Neuronal stem cell (in vitro differentiated cells): ENCODE results near the gene ADCK2.
A peak's percentile ranks its signal among the peaks of the same experiment; 100 is the strongest.

Experiments
- DNase-seq: peaks from one replicate; pipeline ENCODE4 v3.0.0-alpha.2; 2013; ENCODE audit warnings: low spot score
- H2AFZ ChIP-seq: one replicate; pipeline ENCODE4 v1.6.1; 2013; ENCODE audit warnings: mild to moderate bottlenecking, low read length, inconsistent platforms
- H2AK5ac ChIP-seq: 2 replicates; pipeline ENCODE4 v1.6.1; 2013; ENCODE audit warnings: low read depth, mild to moderate bottlenecking, inconsistent platforms, low read length, moderate library complexity, mixed read lengths
- H2BK120ac ChIP-seq: 2 replicates; pipeline ENCODE4 v1.6.1; 2013; ENCODE audit warnings: low read depth, mild to moderate bottlenecking, inconsistent platforms, low read length, moderate library complexity, mixed read lengths
- H2BK12ac ChIP-seq: one replicate; pipeline ENCODE4 v1.6.1; 2013; ENCODE audit warnings: low read length, inconsistent platforms
- H2BK15ac ChIP-seq: 2 replicates; pipeline ENCODE4 v1.6.1; 2013; ENCODE audit warnings: mild to moderate bottlenecking, low read length, inconsistent platforms, mixed read lengths
- H2BK5ac ChIP-seq: one replicate; pipeline ENCODE4 v1.6.1; 2013; ENCODE audit warnings: inconsistent platforms, mild to moderate bottlenecking, low read length, moderate library complexity
- H3K14ac ChIP-seq: one replicate; pipeline ENCODE4 v1.6.1; 2013; ENCODE audit warnings: low read length, inconsistent platforms
- H3K18ac ChIP-seq: 2 replicates; pipeline ENCODE4 v1.6.1; 2013; ENCODE audit warnings: low read length, inconsistent platforms
- H3K23ac ChIP-seq: 2 replicates; pipeline ENCODE4 v1.6.1; 2013; ENCODE audit warnings: low read depth, mild to moderate bottlenecking, mixed read lengths, low read length, inconsistent platforms; ENCODE audit not compliant: poor library complexity
- H3K27ac ChIP-seq: replicated peaks from 3 replicates; pipeline ENCODE4 v1.5.1; 2013; ENCODE audit warnings: low read length, inconsistent platforms
- H3K27me3 ChIP-seq, 3 experiments: 2 replicates each; pipeline ENCODE4 v1.6.1; 2013; ENCODE audit warnings: low read length in 3 of 3, mild to moderate bottlenecking in 2 of 3, inconsistent platforms in 1 of 3, low read depth in 1 of 3, mixed read lengths in 1 of 3, moderate library complexity in 1 of 3; ENCODE audit not compliant: control insufficient read depth in 3 of 3, insufficient read depth in 3 of 3
- H3K36me3 ChIP-seq, 2 donors: replicated peaks in 1 of 2; 2 replicates each; pipeline ENCODE4 v1.6.1; 2013; ENCODE audit warnings: low read length in 2 of 2; ENCODE audit not compliant: control insufficient read depth in 2 of 2, insufficient read depth in 2 of 2
- H3K4ac ChIP-seq: 2 replicates; pipeline ENCODE4 v1.6.1; 2013; ENCODE audit warnings: inconsistent platforms, mild to moderate bottlenecking, low read length, moderate library complexity
- H3K4me1 ChIP-seq, 2 donors: 1 replicate in 1 of 2; 2 replicates in 1 of 2; pipeline ENCODE4 v1.6.1; 2013; ENCODE audit warnings: low read length in 2 of 2, low read depth in 1 of 2; ENCODE audit not compliant: control insufficient read depth in 2 of 2, insufficient read depth in 1 of 2
- H3K4me2 ChIP-seq: one replicate; pipeline ENCODE4 v1.6.1; 2013; ENCODE audit warnings: mild to moderate bottlenecking, low read length, inconsistent platforms; ENCODE audit not compliant: insufficient read depth, poor library complexity, severe bottlenecking
- H3K4me3 ChIP-seq, 2 donors: 2 replicates each; pipeline ENCODE4 v1.5.1; 2013; ENCODE audit warnings: low read length in 2 of 2, mild to moderate bottlenecking in 2 of 2, inconsistent platforms in 1 of 2, moderate library complexity in 1 of 2
- H3K79me1 ChIP-seq: one replicate; pipeline ENCODE4 v1.6.1; 2013; ENCODE audit warnings: low read depth, mild to moderate bottlenecking, inconsistent platforms, low read length, moderate library complexity
- H3K9ac ChIP-seq: one replicate; pipeline ENCODE4 v1.6.1; 2013; ENCODE audit warnings: mild to moderate bottlenecking, low read depth, low read length, inconsistent platforms; ENCODE audit not compliant: poor library complexity
- H3K9me3 ChIP-seq, 2 donors: replicated peaks in 1 of 2; 2 replicates each; pipeline versions ENCODE3 to v1.6.1; 2013; ENCODE audit warnings: low read length in 2 of 2, mild to moderate bottlenecking in 2 of 2, inconsistent platforms in 1 of 2, low read depth in 1 of 2, mixed read lengths in 1 of 2, moderate library complexity in 1 of 2; ENCODE audit not compliant: control insufficient read depth in 2 of 2, insufficient read depth in 1 of 2
- H4K8ac ChIP-seq: one replicate; pipeline ENCODE4 v1.6.1; 2013; ENCODE audit warnings: low read depth, mild to moderate bottlenecking, inconsistent platforms, low read length, moderate library complexity
- H4K91ac ChIP-seq: one replicate; pipeline ENCODE4 v1.6.1; 2013; ENCODE audit warnings: low read length, low read depth, mild to moderate bottlenecking, inconsistent platforms; ENCODE audit not compliant: poor library complexity
- WGBS, 2 donors: extraction: QIAGEN DNeasy Blood & Tissue Kit; methylation state at CpG; one replicate each; pipeline ENCODE4 v1.1.7; 2013; ENCODE audit warnings: missing lambda C conversion rate in 2 of 2, mixed read lengths in 1 of 2; ENCODE audit not compliant: insufficient read length in 2 of 2, insufficient replicate concordance in 1 of 2; ENCODE audit errors: extremely low coverage in 2 of 2; 5-methylcytosine and 5-hydroxymethylcytosine counted together

Gene ADCK2

DNA sequence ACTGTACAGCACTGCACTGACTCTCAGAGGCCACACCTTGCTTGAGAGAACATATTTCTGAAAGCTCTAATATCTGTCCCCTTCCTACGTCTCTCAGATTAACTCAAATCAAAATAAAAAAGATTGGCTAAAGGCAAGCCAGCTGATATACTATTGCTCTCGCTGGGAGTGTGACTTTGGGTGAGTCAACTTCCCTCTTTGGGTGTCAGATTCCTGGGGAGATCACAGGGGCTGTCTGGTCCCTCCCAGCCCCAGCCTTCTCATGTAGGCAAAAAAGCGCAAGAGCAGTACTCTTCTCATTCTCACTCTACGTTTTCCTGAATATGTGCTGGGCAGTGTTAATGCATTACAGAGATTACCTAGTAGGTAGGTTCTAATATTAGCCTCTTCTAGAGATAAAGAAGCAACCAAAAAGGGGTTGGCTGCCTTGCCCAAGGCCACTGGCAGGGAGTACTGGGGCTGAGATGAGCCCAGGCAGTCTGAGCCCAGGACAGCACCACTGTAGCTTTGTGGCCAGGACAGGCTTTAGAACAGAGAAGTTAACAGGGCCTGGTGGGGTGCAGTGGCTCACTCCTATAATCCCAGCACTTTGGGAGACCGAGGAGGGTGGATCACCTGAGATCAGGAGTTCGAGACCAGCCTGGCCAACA lies 23.1 kb upstream of the ADCK2 start:
- Histone ChIP-seq H3K9me3 (no peaks in the 10 kb centered on the region), H3K4me2 (no peak overlapping the region), H3K27ac (no peak overlapping the region), H3K9ac (no peak overlapping the region), H3K79me1 (no peaks in the 10 kb centered on the region), H2BK120ac (peak overlapping the region; percentile 34), H2BK12ac (no peak overlapping the region), H2AFZ (no peak overlapping the region), H3K18ac (no peak overlapping the region), H2BK5ac (no peak overlapping the region), H3K27me3 (no peaks in the 10 kb centered on the region), H3K23ac (no peak overlapping the region), H4K8ac (no peak overlapping the region), H3K4me3 (no peak overlapping the region), H3K14ac (no peak overlapping the region), H4K91ac (no peak overlapping the region), H2BK15ac (no peak overlapping the region), H2AK5ac (no peak overlapping the region), H3K4ac (no peak overlapping the region), H3K4me1 (peaks cover 6 to 8% of the 10 kb centered on the region in 2 donors), H3K36me3 (no peaks in the 10 kb centered on the region)
- DNase-seq = no peak
- no CpG with 5 or more reads among the region's 6 CpGs for WGBS, 2 donors

DNA sequence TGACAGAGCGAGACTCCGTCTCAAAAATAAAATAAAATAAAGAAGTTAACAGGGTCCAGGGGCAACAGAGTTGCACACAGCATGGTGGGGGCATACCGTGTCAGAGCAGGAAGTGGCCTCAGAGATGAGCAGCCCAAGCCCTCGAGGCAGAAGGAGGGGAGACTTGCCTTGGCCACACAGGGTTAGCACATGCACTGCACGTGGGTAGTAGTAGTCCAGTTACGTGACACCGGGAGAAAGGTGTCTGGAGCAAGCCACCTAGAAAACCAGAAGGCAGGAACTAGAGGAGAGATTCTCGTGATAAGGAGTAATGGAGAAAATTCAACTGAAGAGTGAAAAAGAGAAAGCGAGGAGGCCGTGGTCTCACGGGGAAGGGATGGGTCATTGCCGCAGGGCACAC lies 22.4 kb upstream of the ADCK2 start:
- Histone ChIP-seq H2BK5ac (no peak overlapping the region), H3K79me1 (no peaks in the 10 kb centered on the region), H3K4me2 (no peak overlapping the region), H3K9me3 (no peaks in the 10 kb centered on the region), H3K18ac (no peak overlapping the region), H2AFZ (no peak overlapping the region), H4K8ac (no peak overlapping the region), H3K4me1 (peaks cover 6 to 8% of the 10 kb centered on the region in 2 donors), H3K23ac (peak overlapping the region; percentile 57), H3K4ac (no peak overlapping the region), H3K4me3 (no peak overlapping the region), H2AK5ac (peak overlapping the region; percentile 51), H2BK15ac (no peak overlapping the region), H2BK12ac (no peak overlapping the region), H3K9ac (no peak overlapping the region), H3K36me3 (no peaks in the 10 kb centered on the region), H3K27ac (no peak overlapping the region), H3K27me3 (no peaks in the 10 kb centered on the region), H3K14ac (no peak overlapping the region), H2BK120ac (peak overlapping the region; percentile 26), H4K91ac (no peak overlapping the region)
- DNase-seq = no peak
- no CpG with 5 or more reads among the region's 12 CpGs for WGBS, 2 donors

DNA sequence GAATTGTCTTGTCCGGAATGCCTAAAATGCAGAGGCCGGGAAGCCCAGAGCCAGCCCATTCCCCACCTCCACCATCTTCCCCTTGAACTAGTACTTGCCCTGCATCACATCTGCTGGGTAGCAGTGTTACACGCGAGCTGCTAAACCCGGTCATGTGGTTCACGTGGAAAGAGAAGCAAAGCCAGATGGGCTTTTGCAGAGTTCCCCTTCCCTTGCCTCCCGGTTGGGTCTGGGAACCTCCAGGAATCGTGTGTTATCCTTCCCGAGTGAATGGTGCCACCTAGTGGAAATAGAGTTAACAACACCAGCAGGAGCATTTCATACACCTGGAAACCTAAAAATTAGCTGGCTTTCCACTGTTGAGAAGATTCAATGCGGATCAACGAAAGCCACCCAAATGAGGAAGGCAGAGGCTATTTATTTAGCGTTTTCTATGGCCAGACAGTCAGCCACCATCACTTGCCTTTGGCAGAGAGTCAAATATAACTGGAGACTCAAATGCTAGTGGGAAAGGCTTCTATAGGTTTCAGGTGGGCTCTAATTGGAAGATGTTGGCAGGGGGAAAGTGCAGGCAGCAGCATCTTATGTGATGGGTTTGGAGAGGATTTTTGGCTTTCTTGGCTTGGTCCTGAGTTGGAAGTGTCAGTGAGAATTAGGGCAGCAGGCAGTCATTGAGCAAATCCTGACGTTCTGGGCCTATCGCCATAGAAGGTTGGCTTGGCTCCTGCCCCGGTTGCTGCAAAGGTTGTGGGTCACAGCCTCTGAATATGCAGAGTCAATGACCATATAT lies 19.2 kb upstream of the ADCK2 start:
- Histone ChIP-seq H3K4ac (no peak overlapping the region), H4K8ac (no peak overlapping the region), H2BK120ac (no peak overlapping the region), H3K36me3 (no peaks in the 10 kb centered on the region), H4K91ac (no peak overlapping the region), H2BK15ac (no peak overlapping the region), H2AK5ac (no peak overlapping the region), H3K4me1 (peaks cover 0 to 3% of the 10 kb centered on the region in 2 donors), H3K79me1 (no peaks in the 10 kb centered on the region), H3K14ac (no peak overlapping the region), H2BK12ac (no peak overlapping the region), H3K9me3 (no peaks in the 10 kb centered on the region), H3K23ac (no peak overlapping the region), H3K9ac (no peak overlapping the region), H3K27me3 (peaks cover 0 to 15% (median 0%) of the 10 kb centered on the region in 3 experiments), H2AFZ (peak overlapping the region; percentile 81), H3K4me2 (no peak overlapping the region), H3K4me3 (no peak overlapping the region), H2BK5ac (no peak overlapping the region), H3K27ac (no peak overlapping the region), H3K18ac (peak overlapping the region; percentile 89)
- DNase-seq = peak; percentile 77
- WGBS, 2 donors = no CpG with 5 or more reads among the region's 15 CpGs

- Histone ChIP-seq H2BK12ac (no peak overlapping the region), H3K36me3 (no peaks in the 10 kb centered on the region), H2BK5ac (no peak overlapping the region)
Measured at GRCh38 chr7:140654109-140654387, 18.7 kb upstream of the ADCK2 start.

More at GRCh38 chr7:140654109-140654387, 18.7 kb upstream of the ADCK2 start:
- H3K23ac ChIP-seq = no peak overlapping the region
- no peak overlapping the region for H4K8ac ChIP-seq
- H3K4ac ChIP-seq = no peak overlapping the region
- no peak overlapping the region for H2BK120ac ChIP-seq
- no peaks in the 10 kb centered on the region for H3K9me3 ChIP-seq
- no peak overlapping the region for H2AK5ac ChIP-seq
- peaks cover 0 to 20% (median 0%) of the 10 kb centered on the region in 3 experiments for H3K27me3 ChIP-seq
- no peak for DNase-seq
- no peak overlapping the region for H2AFZ ChIP-seq
- no peak overlapping the region for H2BK15ac ChIP-seq
- H3K27ac ChIP-seq = no peak overlapping the region
- no peaks in the 10 kb centered on the region for H3K79me1 ChIP-seq
- H3K18ac ChIP-seq = no peak overlapping the region
- H4K91ac ChIP-seq = no peak overlapping the region
- no peak overlapping the region for H3K4me2 ChIP-seq
- no CpG with 5 or more reads among the region's 2 CpGs for WGBS, 2 donors
- H3K4me3 ChIP-seq = no peak overlapping the region
- no peak overlapping the region for H3K9ac ChIP-seq
- H3K14ac ChIP-seq = no peak overlapping the region
- peaks cover 0 to 3% of the 10 kb centered on the region in 2 donors for H3K4me1 ChIP-seq
